GDM1 (cell line): ENCODE measurements around the gene ACRBP.

Source experiments
- DNase-seq: peaks from one replicate; lab custom pipeline; 2025; lab: John Stamatoyannopoulos, UW

ACRBP gene

GRCh38 chr12:6647083-6647604, at the start of gene ACRBP:
ACRBP (minus strand) TSS chr12:6647432; CDS start chr12:6647366, 66 bp downstream.
- DNase-seq = no peak

DNA sequence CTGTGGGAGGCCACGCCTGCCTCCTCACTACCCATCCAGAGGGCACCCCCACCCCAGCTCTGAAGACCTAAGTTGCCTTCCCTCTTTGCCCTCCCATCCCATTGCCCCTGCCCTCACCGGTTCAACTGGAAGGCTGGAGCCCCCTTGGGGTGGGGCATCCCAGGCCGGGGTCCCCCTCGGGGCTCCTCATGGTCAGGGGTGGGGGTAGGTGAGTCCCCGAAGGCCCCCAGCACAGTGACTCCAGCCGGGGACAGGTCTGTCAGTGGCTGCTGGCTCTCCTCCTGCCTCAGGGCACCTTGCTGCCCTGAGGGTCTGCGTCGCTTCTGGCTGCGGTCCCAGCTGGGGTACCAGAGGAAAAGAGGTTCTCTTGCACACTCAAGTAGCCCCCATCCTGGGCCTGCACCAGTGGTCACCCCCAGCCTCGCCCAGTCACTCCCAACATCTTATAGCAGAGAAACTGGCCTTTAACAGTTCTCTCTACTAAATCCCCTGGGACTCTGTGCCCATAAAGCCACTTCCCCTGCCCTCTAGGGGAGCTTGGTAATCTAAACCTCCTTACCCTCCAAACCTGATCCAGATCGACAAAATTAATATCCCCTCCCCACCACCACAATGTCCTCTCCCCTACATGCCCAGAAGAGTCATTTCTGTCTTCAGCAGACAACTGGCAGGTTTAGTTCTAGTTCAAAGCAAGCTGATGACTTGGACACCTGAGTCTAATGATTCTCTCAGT, 48.2 kb upstream of the ACRBP start:
- no peak for DNase-seq

GRCh38 chr12:6694701-6695100, 47.5 kb upstream of the ACRBP start:
- DNase-seq = no peak

DNA sequence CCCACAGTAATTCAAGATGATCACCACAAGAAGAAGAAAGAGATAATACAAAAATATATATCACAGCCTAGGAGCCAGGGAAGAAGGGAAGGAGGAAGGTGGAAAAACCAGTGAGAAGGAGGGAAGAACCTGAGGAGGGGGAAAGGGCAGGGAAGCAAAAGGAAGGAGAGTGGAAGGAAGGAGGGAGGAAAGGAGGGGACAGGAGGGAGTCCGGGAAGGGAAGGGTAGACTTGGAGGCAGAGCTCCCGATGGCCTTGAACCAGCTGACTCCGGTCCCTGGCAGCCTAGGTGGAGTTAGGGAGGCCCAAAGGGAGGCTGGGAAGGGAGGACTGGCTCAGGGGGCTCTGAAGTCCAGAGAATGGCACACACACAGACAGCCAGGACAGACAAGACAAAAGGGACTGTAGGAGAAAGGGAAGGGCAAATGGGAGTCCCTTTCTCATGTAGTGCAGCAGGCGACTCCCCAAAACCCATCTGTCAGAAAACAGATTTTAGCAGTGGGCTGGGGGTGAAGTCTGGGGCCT, 46.7 kb upstream of the ACRBP start:
- no peak for DNase-seq

- DNase-seq = no peak
These were observed 45.7 kb upstream of the ACRBP start for GRCh38 chr12:6692888-6693287.

- no peak for DNase-seq
These were observed 44.2 kb upstream of the ACRBP start for GRCh38 chr12:6691473-6691872.

DNA sequence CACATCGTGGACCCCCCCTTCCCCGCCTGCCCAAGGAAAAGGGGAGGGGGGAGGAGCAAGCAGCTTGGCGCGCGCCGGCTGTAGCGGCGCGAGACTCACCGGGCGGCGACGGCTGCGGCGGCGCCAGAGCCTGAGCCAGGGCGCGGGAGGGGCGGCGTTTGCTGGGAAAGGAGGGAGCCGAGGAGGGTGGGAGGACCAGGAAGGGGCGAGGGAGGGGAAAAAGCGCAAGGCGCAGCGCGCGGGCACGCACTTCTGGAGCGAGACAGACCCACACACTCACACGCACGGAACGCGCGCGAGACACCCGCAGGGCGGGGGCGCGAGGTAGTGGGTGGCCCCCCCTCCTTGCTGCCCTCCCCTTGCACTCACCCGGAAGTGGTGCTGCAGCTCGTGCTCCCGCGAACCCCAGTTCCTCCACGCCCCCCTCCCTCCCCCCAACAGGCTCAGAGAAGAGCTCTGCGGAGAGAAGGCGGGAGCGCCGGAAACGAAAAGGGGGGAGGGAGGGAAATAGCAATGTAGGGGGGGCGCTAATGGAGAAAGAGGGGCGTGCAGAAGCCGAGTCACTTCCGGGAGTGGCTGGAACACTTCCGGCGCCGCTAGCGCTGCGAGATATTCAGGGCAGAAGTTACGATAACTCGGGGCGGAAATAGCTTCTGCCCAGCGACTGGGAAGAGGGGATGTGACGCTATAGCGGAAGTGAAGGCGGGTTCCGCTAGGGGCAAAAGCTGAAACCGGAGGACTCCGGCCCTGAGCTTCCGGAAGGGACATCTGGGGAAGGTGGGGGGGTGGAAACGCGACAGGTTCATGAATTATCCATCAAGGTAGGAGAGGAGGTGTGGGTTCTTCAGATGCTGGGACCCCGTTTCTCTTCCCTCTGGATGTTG, 42.0 kb upstream of the ACRBP start, which contains the start of gene ZNF384:
TSS of gene ZNF384 (minus strand) at position 377 of the 884 bp plus-strand sequence. CDS start 9,855 bp downstream, outside the sequence.
- peak; percentile 99 for DNase-seq

- peak; percentile 69 for DNase-seq
These were observed 41.3 kb upstream of the ACRBP start for GRCh38 chr12:6688543-6688998.

- DNase-seq = no peak
These were observed 38.6 kb upstream of the ACRBP start for GRCh38 chr12:6685814-6686213.

DNA sequence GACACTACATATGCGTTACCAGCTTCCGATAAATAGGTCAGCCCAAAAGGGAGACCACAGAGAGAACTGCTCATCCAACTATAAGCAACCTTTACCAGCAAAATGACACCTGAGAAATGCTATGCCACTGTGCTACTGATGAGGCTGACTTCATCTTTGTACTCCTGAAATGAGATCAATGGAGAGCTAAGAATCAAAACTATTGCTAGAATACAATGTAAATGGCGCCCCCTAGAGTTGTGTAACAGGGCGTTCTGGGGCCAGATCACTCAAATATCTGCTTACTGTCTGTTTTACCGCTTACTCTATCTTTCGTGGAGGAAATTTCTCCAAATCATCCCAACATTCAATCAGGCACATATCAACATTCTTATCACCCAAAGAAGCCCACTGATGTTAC, 37.4 kb upstream of the ACRBP start:
- no peak for DNase-seq

- DNase-seq = no peak
These were observed 29.7 kb upstream of the ACRBP start for GRCh38 chr12:6676962-6677361.

GRCh38 chr12:6672143-6672542, 24.9 kb upstream of the ACRBP start:
- DNase-seq = no peak

- no peak for DNase-seq
These were observed 20.5 kb upstream of the ACRBP start for GRCh38 chr12:6667559-6668210.

GRCh38 chr12:6666211-6666610, 19.0 kb upstream of the ACRBP start:
- no peak for DNase-seq

- no peak for DNase-seq
These were observed 17.7 kb upstream of the ACRBP start for GRCh38 chr12:6664902-6665301.

DNA sequence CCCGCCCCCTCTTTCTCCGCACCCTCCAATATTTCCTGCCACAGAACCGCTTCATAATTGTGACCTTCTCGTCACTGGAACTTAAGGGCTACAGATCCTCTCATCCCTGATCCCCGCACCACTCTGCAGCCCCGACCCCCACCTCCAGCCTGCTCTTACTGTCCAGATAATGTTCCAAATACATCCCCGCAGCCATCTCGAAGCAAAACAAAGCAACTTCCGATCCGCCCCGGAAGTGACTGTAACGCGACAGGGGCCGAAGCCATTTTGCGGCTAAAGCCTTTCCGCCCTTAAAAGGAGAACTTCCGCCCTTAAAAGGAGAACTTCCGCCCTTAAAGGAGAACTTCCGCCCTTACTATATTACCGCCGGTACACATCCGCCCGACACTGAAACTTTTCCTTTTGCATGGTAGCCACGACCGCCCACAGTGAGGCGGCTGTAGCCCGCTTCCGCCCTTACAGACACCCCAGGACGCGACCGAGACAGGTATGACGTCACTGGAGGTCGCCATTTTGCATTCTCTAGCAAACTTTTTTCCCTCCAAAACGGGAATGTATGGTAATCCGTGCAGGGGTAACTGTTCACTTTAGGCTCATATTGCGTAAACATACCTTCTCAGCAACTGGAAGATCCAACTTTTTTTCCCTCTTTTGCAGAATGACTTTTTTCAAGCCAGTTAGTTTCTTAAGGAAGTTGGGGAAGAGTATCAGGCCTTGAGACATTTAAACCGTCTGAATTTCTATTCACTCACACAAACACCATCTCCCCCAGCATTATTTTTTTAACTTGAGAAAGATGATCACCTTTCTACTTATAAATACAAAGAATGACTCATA, 15.9 kb upstream of the ACRBP start, which contains the start of gene ING4:
TSS of gene ING4 (minus strand) at position 214 of the 837 bp plus-strand sequence. CDS start at position 196, 18 bp downstream.
- DNase-seq = peak; percentile 99

- DNase-seq = no peak
These were observed 15.3 kb upstream of the ACRBP start for GRCh38 chr12:6662602-6662905.

DNA sequence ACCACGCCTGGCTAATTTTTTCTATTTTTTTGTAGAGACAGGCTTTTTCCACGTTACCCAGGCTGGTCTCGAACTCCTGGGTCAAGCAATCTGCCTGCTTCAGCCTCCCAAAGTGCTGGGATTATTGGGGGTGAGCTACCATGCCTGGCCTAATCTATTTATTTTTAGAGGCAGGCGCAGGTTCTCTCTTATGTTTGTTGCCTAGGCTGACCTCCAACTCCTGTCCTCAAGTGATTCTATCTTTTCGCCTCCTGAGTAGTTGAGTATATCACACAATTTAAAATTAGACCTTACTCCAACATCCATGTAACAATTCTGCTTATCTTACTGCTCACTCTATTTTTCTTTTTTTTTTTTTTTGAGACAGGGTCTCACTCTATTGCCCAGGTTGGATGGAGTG, 6.8 kb upstream of the ACRBP start:
- no peak for DNase-seq

DNA sequence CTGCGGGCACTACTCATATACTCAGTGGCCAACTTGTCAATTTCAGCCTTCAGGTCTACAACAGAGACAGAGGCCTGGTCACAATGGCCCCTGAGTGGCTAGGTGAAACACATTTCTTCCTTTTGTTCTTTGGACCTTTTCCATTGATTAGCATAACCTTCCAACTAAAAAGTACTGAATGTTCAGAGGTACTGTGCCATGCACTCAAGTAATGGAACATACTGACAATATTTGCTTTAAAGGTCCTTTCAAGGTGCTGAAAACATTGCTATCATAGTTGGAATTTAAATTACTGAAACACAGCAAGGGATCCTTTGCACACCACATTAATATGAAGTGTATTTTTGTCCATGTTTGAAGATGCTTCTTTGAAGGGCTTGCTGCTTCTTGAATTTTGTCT, 6.1 kb upstream of the ACRBP start:
- no peak for DNase-seq

- DNase-seq = no peak
These were observed 5.2 kb upstream of the ACRBP start for GRCh38 chr12:6652391-6652790.

GRCh38 chr12:6650832-6651231, 3.6 kb upstream of the ACRBP start:
- no peak for DNase-seq
